ENCODE data around the gene GBA3. TPM values are rescaled to one million over a fixed set of nuclear protein-coding genes. Genes with fewer than 3 reads are reported as not detected.

GBA3 gene
- total RNA-seq, 2 donors from 2014 or later = 0.26 TPM; not detected in 1

DNA sequence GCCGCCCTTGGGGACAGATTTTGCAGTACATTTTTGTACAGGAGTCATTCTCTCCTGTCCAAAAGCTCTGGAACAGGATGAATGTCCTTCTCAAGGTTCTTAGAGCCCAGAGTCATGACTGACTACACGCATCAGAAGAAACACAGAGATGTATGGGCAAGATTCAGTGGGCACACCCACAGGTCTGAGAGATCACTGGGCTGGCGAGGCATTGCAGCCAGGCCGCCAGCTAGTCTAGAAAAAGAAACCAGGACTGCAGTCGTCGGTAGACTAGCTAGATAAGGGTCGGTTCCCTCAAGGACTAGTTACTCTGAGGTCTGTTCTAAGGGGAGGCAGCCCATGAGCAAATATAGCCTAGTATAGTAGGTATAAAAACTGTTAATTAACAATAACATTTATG lies 19.8 kb downstream of the GBA3 start:
- intact Hi-C loops (cut with DNase I) = no loop called here
- TF ChIP-seq POLR2A (IDR thresholded peaks at IDR 0.05) = no peak
- TF ChIP-seq, protein P1, sequence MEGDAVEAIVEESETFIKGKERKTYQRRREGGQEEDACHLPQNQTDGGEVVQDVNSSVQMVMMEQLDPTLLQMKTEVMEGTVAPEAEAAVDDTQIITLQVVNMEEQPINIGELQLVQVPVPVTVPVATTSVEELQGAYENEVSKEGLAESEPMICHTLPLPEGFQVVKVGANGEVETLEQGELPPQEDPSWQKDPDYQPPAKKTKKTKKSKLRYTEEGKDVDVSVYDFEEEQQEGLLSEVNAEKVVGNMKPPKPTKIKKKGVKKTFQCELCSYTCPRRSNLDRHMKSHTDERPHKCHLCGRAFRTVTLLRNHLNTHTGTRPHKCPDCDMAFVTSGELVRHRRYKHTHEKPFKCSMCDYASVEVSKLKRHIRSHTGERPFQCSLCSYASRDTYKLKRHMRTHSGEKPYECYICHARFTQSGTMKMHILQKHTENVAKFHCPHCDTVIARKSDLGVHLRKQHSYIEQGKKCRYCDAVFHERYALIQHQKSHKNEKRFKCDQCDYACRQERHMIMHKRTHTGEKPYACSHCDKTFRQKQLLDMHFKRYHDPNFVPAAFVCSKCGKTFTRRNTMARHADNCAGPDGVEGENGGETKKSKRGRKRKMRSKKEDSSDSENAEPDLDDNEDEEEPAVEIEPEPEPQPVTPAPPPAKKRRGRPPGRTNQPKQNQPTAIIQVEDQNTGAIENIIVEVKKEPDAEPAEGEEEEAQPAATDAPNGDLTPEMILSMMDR (IDR thresholded peaks at IDR 0.05) = no peak
- Histone ChIP-seq H3K27me3 (no peaks in the 10 kb centered on the region), H3K9me3 (no peaks in the 10 kb centered on the region), H3K4me3 (no peak overlapping the region), H3K4me1 (peaks cover 6% of the 10 kb centered on the region), H3K27ac (no peak overlapping the region), H3K36me3 (replicated peaks in 1 of 2; ENCODE audit: insufficient read depth in 1 of 2, low read depth in 2 of 2) (no peaks in the 10 kb centered on the region)
- ATAC-seq (no peak), DNase-seq (no peak)
- 69 to 70% methylated on average over 7 of the region's 7 CpGs for WGBS, 2 donors

DNA sequence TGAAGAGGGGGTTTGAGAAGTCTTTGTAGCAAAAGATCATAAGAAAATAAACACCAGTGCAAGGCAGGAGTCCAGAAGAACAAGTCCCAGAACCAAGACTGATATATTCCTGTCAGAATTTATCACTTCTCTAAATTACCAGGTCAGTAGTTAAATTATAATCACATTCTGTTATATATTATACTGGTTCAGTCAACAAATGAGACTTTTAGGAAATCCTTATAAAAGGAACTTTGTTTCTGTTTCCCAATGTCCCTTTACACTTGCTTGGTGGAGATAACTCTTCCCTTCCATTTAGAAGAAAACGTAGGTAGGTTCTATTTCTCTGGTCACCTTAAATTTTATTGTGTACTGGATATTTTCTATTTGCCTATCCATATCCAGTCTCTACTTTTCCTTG lies 21.1 kb downstream of the GBA3 start:
- no peak for TF ChIP-seq POLR2A (IDR thresholded peaks at IDR 0.05)
- TF ChIP-seq, protein P1 (IDR thresholded peaks at IDR 0.05) = no peak
- H3K4me1 ChIP-seq = peaks cover 6% of the 10 kb centered on the region
- intact Hi-C loops (cut with DNase I) = no loop called here
- no peaks in the 10 kb centered on the region for H3K27me3 ChIP-seq
- 8 to 30% methylated on average over 1 of the region's 1 CpG for WGBS, 2 donors
- no peak overlapping the region for H3K27ac ChIP-seq
- H3K9me3 ChIP-seq = no peaks in the 10 kb centered on the region
- ATAC-seq (peak; percentile 6), DNase-seq (no peak)
- H3K36me3 ChIP-seq (replicated peaks in 1 of 2; ENCODE audit: insufficient read depth in 1 of 2, low read depth in 2 of 2) = no peaks in the 10 kb centered on the region
- no peak overlapping the region for H3K4me3 ChIP-seq

- no peaks in the 10 kb centered on the region for H3K36me3 ChIP-seq (replicated peaks in 1 of 2; ENCODE audit: insufficient read depth in 1 of 2, low read depth in 2 of 2)
- peaks cover 5% of the 10 kb centered on the region for H3K4me1 ChIP-seq
- H3K4me3 ChIP-seq = no peak overlapping the region
- H3K9me3 ChIP-seq = no peaks in the 10 kb centered on the region
- DNase-seq (no peak), ATAC-seq (no peak)
- intact Hi-C loops (cut with DNase I) = no loop called here
- no peaks in the 10 kb centered on the region for H3K27me3 ChIP-seq
- no peak for TF ChIP-seq POLR2A (IDR thresholded peaks at IDR 0.05)
- TF ChIP-seq, protein P1 (IDR thresholded peaks at IDR 0.05) = no peak
- no peak overlapping the region for H3K27ac ChIP-seq
- WGBS, 2 donors = 30 to 43% methylated on average over 3 of the region's 3 CpGs
Measured at GRCh38 chr4:22719218-22719617, 26.5 kb downstream of the GBA3 start.

DNA sequence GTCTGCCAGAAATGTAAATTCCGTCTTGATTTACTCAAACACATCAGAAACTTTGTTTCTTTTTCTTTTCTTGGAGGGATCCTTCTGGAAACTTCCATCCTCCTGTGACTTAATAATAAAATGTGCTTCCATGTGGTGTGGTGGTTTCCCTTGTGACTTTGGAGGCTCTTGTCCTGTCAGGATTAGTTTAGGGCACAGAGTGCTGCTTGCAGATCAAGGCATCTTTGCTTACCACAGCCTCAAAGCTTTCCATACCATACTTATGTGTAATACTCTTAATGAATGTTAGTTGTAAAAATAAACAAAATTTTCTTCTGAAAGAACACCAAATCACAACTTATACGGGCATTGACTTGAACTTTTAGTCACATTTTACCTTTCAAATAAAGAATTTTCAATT lies 27.4 kb downstream of the GBA3 start:
- TF ChIP-seq, protein P1 (IDR thresholded peaks at IDR 0.05) = no peak
- TF ChIP-seq POLR2A (IDR thresholded peaks at IDR 0.05) = no peak
- Histone ChIP-seq H3K9me3 (no peaks in the 10 kb centered on the region), H3K4me3 (no peak overlapping the region), H3K36me3 (replicated peaks in 1 of 2; ENCODE audit: insufficient read depth in 1 of 2, low read depth in 2 of 2) (no peaks in the 10 kb centered on the region), H3K4me1 (no peaks in the 10 kb centered on the region), H3K27ac (no peak overlapping the region), H3K27me3 (no peaks in the 10 kb centered on the region)
- intact Hi-C loops (cut with DNase I) = no loop called here
- ATAC-seq (no peak), DNase-seq (no peak)
- 65 to 67% methylated on average over 2 of the region's 2 CpGs for WGBS, 2 donors

DNA sequence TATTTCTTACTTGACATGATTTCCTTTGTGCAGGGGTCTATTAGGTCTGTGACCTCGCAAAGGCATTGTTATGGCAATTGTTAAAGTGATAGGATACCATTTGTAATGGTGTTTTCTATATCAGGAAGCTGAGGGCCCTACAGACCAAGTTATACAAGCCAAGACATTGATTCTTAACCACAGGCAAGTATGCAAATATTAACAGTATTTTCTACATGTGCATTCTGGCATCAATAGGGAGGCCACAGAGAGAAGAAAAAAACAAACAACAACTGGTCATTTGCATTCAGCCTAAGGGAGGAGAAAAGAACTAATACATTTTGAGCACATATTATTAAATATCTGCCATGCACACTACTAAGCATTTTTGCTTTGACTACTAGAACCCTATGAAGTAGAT lies 28.5 kb downstream of the GBA3 start:
- no peak overlapping the region for H3K27ac ChIP-seq
- intact Hi-C loops (cut with DNase I) = no loop called here
- H3K9me3 ChIP-seq = no peaks in the 10 kb centered on the region
- H3K4me1 ChIP-seq = no peaks in the 10 kb centered on the region
- WGBS, 2 donors = 17 to 31% methylated on average over 1 of the region's 1 CpG
- TF ChIP-seq, protein P1 (IDR thresholded peaks at IDR 0.05) = no peak
- TF ChIP-seq POLR2A (IDR thresholded peaks at IDR 0.05) = no peak
- H3K27me3 ChIP-seq = no peaks in the 10 kb centered on the region
- H3K4me3 ChIP-seq = no peak overlapping the region
- H3K36me3 ChIP-seq (replicated peaks in 1 of 2; ENCODE audit: insufficient read depth in 1 of 2, low read depth in 2 of 2) = no peaks in the 10 kb centered on the region
- DNase-seq (no peak), ATAC-seq (no peak)

Measured in body of pancreas (tissue), 4 donors.